Measurements from ENCODE around the gene CTNND2.

Gene CTNND2

GRCh38 chr5:11281842-11282241 is 622.4 kb downstream of the CTNND2 start:
- no peak overlapping the region for H3K27ac ChIP-seq

GRCh38 chr5:11277323-11277722 is 626.9 kb downstream of the CTNND2 start:
- no peak overlapping the region for H3K27ac ChIP-seq
- no peak for TF ChIP-seq ZFX (IDR thresholded peaks at IDR 0.05)
- TF ChIP-seq CTCF (conservative IDR thresholded peaks at IDR 0.05): no peak

More at GRCh38 chr5:11281842-11282241, 622.4 kb downstream of the CTNND2 start:
- TF ChIP-seq CTCF (conservative IDR thresholded peaks at IDR 0.05) (no peak), ZFX (IDR thresholded peaks at IDR 0.05) (no peak)

- H3K27ac ChIP-seq: no peak overlapping the region
- TF ChIP-seq ZFX (IDR thresholded peaks at IDR 0.05) (no peak), CTCF (conservative IDR thresholded peaks at IDR 0.05) (no peak)
These were observed 630.9 kb downstream of the CTNND2 start for GRCh38 chr5:11273180-11273903.

- no peak overlapping the region for H3K27ac ChIP-seq
- TF ChIP-seq CTCF (conservative IDR thresholded peaks at IDR 0.05) (no peak), ZFX (IDR thresholded peaks at IDR 0.05) (no peak)
These were observed 634.7 kb downstream of the CTNND2 start for GRCh38 chr5:11269515-11269914.

- TF ChIP-seq ZFX (IDR thresholded peaks at IDR 0.05) (no peak), CTCF (conservative IDR thresholded peaks at IDR 0.05) (no peak)
- no peak overlapping the region for H3K27ac ChIP-seq
These were observed 635.4 kb downstream of the CTNND2 start for GRCh38 chr5:11268891-11269290.

GRCh38 chr5:11266331-11266730 is 637.9 kb downstream of the CTNND2 start:
- H3K27ac ChIP-seq: no peak overlapping the region
- TF ChIP-seq ZFX (IDR thresholded peaks at IDR 0.05): no peak
- TF ChIP-seq CTCF (conservative IDR thresholded peaks at IDR 0.05): no peak

GRCh38 chr5:11261241-11261640 is 643.0 kb downstream of the CTNND2 start:
- H3K27ac ChIP-seq: no peak overlapping the region
- TF ChIP-seq ZFX (IDR thresholded peaks at IDR 0.05) (no peak), CTCF (conservative IDR thresholded peaks at IDR 0.05) (no peak)

All from C4-2B (cell line).